ENCODE data around the gene CHMP2A. TPM values are rescaled to one million over a fixed set of nuclear protein-coding genes. Genes with fewer than 3 reads are reported as not detected.

The CHMP2A gene
- total and polyA plus RNA-seq, 2 experiments from 2014 or later: 92.2 to 145 TPM

- TF ChIP-seq ZNF462 (CRISPR knock-in tag; IDR thresholded peaks at IDR 0.05) (no peak), ETS1 (IDR thresholded peaks at IDR 0.05) (no peak), JUNB (IDR thresholded peaks at IDR 0.05; ENCODE audit: unreplicated experiment) (no peak), POLR2AphosphoS5 (IDR thresholded peaks at IDR 0.05; ENCODE audit: low read depth) (no peak), ZNF331 (CRISPR knock-in tag; IDR thresholded peaks at IDR 0.05; ENCODE audit: low read depth) (no peak), EZH2 (IDR thresholded peaks at IDR 0.05; ENCODE audit: low read depth, unreplicated experiment) (no peak)
- TF ChIP-seq, protein P1, sequence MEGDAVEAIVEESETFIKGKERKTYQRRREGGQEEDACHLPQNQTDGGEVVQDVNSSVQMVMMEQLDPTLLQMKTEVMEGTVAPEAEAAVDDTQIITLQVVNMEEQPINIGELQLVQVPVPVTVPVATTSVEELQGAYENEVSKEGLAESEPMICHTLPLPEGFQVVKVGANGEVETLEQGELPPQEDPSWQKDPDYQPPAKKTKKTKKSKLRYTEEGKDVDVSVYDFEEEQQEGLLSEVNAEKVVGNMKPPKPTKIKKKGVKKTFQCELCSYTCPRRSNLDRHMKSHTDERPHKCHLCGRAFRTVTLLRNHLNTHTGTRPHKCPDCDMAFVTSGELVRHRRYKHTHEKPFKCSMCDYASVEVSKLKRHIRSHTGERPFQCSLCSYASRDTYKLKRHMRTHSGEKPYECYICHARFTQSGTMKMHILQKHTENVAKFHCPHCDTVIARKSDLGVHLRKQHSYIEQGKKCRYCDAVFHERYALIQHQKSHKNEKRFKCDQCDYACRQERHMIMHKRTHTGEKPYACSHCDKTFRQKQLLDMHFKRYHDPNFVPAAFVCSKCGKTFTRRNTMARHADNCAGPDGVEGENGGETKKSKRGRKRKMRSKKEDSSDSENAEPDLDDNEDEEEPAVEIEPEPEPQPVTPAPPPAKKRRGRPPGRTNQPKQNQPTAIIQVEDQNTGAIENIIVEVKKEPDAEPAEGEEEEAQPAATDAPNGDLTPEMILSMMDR (conservative IDR thresholded peaks at IDR 0.05; ENCODE audit: low read depth in 2 of 2): no peak
Observed at GRCh38 chr19:58514564-58515022, 40.3 kb downstream of the CHMP2A start (continued).

Measured in GM23338 (cell line).